Pulmonary artery endothelial cell (primary cell): ENCODE measurements around the gene KRTAP4-16. TPM values are rescaled to one million over a fixed set of nuclear protein-coding genes. Genes with fewer than 3 reads are reported as not detected.
"Not testable (repeated sequence)": the region's sequence is repeated elsewhere in the genome, so short reads cannot be mapped to it uniquely, and the experiment has no call there.

Experiments
- DNase-seq: peaks from one replicate; pipeline ENCODE4 v3.0.0-alpha.2; 2011; ENCODE audit warnings: low read depth, low spot score
- total RNA-seq: library from RNA; depleted of rRNA; stranded (reverse); fragments of >200 nt; gene quantifications from 2 replicates; pipeline ENCODE4 v1.2.3, GENCODE V29; 2014

KRTAP4-16 gene
- total RNA-seq, 1 donor from 2014 or later, result not detected

DNA sequence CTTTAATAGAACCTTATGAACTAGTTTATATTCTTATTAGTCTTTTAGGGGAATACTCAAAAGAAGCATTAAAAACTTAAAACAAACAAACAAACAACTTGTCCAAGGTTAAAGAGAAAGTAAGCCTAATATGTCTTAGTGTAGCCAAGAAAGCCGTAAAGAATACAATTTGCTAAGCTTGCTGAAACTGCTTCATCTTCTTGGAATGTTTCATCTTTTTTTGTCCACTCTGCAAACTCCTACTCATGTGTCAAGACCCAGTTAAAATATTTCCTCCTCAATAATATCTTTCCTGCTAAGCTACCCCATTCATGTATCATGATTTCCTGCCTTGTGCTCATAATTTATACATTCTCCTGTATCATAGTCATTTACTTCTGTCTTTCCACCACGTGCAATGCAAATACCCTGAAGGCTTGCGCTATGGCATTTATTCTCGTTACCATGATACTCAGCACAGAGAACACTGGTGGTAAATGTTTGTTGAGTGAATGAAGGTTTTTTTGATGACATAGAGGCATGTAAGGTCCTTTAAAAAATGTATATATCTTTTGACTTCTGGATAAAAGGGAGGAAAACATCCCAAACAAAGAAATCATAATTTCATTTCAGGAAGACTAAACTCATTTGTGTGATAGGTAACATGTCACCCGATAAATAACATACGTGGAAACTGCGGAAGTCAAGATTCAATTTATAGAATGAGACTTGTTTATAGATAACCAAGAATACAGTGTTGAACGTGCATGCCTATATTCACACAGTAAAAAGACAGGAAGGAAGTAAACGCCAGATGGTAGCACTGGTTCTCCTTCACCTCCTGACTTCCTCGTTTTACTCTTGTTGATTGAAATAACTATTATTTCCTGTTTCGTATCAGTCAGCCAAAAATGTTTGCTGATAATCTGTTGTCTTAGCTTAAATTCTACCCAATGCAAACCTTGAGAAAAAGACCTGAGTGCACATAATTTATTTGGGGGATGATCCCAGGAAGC, 18.0 kb upstream of the KRTAP4-16 start:
- peak; percentile 4 for DNase-seq

DNA sequence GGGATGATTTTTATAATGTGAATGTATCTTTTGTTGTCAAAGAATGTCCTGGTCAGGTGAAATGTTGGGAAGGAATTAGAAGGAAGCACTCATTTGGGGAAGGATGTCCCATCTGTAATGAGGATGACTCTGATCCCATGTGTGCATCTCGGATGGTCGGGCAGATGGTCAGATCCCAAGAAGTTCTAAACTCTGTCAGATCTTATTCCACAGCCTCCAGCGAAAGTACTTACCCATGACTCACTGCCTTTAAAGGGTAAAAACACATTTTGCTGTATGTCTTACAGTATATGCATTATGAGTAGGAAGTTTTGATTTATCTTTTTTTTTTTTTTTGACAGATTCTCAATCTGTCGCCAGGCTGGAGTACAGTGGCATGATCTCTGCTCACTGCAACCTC, 16.7 kb upstream of the KRTAP4-16 start:
- no peak for DNase-seq

DNA sequence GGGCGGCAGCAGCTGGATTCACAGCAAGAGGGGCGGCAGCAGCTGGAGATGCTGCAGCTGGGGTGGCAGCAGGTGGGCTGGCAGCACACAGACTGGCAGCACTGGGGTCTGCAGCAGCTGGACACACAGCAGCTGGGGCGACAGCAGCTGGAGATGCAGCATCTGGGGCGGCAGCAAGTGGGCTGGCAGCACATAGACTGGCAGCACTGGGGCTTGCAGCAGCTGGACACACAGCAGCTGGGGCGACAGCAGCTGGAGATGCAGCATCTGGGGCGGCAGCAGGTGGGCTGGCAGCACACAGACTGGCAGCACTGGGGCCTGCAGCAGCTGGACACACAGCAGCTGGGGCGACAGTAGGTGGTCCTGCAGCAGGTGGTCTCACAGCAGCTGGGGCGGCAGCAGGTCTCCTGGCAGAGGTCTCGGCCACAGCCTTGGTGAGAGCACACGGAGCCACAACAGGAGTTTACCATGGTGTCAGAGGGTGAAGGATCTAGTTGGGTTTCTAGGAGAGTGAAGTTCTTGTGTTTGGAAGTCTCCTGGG, 15.9 kb upstream of the KRTAP4-16 start, which contains the start of gene KRTAP4-11:
TSS of gene KRTAP4-11 (minus strand) at position 528 of the 541 bp plus-strand sequence. CDS start at position 470, 58 bp downstream.
- DNase-seq, result not testable (repeated sequence)

DNA sequence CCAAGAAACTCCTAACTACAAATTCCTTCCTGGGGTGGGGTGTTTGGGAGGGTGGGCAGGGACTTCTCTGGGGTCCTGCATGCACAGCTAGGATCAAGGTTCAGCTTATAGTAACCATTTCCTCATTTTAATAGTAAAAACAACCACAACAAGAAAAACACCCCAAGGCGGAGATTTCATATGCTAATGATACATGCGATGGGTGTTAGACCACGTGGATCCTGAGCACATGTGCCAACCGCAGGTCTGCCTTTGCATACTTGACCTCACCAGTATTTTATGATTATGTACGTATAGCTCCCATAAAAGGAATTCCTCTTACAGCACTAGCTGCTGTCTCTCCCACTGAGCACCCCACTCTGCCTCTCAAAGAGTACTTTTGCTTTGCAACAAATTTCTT, 14.3 kb upstream of the KRTAP4-16 start:
- DNase-seq, result no peak

DNA sequence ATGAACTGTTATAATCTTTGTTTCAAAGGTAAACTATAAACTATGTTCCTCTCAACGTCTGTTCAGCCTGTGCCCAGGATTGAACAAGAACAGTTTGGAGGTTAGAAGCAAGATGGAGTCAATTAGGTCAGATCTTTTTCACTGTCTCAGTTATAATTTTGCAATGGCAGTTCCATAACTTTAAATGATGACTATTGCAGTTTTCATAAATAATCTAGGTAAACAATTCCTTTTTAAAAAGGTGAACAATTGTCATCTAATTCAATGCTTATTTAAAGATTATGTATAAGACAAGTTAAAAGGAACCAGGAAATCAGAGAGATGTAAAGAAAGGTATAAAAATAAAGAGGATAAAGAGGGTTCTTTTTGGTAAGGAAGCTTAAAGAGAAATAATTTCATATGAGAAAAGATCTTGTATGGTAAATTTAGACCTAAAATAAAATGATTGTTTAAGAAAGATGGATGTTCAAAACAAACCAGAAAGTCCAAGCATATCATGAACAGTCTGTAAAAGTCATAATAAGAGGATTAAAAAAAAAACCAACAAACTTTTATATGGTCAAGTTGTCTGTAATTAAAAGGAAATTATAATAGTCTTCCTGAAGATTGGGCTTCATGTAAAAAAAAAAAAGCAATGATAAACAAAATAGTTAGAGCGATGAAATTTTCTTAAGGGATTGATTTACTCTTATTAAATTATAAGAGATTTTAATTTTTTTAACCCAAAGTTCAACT, 9.3 kb upstream of the KRTAP4-16 start:
- no peak for DNase-seq

DNA sequence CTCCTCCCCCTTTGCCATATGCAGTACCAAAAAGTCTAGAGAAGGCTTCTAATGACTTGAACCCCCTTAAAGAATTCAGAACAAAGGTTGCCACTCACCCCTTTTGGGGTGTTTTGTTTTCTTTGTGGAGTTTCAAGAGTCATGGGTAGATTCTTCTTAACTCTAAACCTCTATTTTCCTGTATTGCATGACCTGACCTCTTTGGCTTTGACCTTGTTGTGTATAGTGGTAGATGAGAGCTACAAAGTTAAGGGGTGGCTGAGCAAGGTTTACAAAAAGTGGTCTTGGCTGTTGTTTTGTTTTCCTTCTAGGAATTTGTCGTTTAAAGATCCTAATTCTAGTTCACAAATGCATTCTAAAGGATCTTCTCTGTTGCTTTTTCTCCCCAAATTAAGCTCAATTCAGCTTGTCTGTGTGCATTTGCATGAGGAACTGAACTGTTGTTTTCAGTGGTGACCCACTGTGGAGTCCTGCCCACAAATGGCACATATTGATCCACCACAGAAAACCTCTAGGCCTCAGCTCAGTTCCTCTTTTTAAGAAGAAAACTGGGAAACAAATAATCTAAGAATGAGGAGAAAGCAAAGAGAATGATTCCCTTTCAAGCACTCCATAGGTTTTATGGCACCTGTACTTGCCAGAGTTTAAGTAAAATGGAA, 6.8 kb upstream of the KRTAP4-16 start:
- not testable (repeated sequence) for DNase-seq

GRCh38 chr17:41107941-41108450, 6.0 kb upstream of the KRTAP4-16 start:
- DNase-seq, result no peak

- not testable (repeated sequence) for DNase-seq
Observed at GRCh38 chr17:41105347-41105746, 3.3 kb upstream of the KRTAP4-16 start, which contains the start of gene KRTAP4-9. Gene KRTAP4-9, plus strand, starts transcription at chr17:41105389. Its CDS starts 0 bp downstream, at chr17:41105389.

DNA sequence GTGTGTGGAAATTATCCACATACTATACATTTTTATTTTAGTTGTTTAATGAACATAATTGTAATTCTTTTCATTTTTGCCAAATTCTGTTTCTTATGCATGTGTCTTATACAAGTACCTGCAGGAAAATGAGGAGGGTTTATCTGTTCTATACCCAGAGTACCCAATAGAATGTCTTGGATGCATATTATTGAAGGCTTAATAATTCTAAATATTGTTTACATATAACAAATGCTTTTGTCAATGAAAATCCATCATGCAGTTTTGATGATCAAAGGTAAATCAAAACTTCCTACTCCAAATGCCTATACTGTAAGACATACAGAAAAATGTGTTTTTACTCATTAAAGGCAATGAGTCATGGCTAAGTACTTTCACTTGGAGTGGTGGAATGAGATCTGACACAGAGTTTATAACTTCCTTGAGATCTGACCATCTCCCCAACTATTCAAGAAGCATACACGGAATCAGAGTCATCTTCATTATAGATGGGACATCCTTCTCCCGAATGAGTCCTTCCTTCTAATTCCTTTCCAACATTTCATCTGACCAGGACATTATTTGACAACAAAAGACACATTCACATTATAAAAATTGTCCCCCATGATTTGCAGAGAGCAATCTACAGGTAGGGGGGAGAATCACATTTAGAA, 2.5 kb upstream of the KRTAP4-16 start:
- not testable (repeated sequence) for DNase-seq

DNA sequence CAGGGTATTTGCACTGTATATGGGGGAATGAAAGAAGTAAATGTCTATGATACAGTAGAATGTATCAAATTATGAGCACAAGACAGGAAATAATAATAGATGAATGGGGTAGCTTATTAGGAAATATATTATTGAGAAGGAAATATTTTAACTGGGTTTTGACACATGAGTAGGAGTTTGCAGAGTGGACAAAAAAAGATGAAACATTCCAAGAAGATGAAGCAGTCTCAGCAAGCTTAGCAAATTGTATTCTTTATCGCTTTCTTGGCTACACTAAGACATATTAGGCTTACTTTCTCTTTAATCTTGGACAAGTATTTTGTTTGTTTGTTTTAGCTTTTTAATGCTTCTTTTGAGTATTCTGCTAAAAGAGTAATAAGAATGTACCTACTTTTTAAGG, 1.9 kb upstream of the KRTAP4-16 start:
- no peak for DNase-seq

DNA sequence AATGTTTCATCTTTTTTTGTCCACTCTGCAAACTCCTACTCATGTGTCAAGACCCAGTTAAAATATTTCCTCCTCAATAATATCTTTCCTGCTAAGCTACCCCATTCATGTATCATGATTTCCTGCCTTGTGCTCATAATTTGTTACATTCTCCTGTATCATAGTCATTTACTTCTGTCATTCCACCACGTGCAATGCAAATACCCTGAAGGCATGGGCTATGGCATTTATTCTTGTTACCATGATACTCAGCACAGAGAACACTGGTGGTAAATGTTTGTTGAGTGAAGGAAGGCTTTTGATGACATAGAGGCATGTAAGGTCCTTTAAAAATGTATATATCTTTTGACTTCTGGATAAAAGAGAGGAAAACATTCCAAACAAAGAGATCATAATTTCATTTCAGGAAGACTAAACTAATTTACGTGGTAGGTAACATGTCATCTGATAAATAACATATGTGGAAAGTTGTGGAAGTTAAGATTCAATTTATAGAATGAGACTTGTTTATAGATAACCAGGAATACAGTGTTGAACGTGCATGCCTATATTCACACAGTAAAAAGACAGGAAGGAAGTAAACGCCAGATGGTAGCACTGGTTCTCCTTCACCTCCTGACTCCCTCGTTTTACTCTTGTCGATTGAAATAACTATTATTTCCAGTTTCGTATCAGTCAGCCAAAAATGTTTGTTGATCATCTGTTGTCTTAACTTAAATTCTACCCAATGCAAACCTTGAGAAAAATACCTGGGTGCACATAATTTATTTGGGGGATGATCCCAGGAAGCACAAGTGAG, 2.1 kb downstream of the KRTAP4-16 start:
- DNase-seq, result peak; percentile 5

- no peak for DNase-seq
Observed at GRCh38 chr17:41098481-41098880, 3.5 kb downstream of the KRTAP4-16 start.

GRCh38 chr17:41098042-41098441, 4.0 kb downstream of the KRTAP4-16 start, which contains the start of gene KRTAP4-8:
Gene KRTAP4-8, minus strand, starts transcription at chr17:41098142. Its CDS starts 58 bp downstream, at chr17:41098084.
- DNase-seq, result no peak

GRCh38 chr17:41096055-41096454, 6.0 kb downstream of the KRTAP4-16 start:
- DNase-seq, result no peak

DNA sequence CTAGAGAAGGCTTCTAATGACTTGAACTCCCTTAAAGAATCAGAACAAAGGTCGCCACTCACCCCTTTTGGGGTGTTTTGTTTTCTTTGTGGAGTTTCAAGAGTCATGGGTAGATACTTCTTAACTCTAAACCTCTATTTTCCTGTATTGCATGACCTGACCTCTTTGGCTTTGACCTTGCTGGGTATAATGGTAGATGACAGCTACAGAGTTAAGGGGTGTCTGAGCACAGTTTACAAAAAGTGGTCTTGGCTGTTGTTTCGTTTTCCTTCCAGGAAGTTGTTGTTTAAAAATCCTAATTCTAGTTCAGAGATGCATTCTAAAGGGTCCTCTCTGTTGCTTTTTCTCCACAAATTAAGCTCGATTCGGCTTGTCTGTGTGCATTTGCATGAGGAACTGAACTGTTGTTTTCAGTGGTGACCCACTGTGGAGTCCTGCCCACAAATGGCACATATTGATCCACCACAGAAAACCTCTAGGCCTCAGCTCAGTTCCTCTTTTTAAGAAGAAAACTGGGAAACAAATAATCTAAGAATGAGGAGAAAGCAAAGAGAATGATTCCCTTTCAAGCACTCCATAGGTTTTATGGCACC, 13.2 kb downstream of the KRTAP4-16 start:
- DNase-seq, result not testable (repeated sequence)

DNA sequence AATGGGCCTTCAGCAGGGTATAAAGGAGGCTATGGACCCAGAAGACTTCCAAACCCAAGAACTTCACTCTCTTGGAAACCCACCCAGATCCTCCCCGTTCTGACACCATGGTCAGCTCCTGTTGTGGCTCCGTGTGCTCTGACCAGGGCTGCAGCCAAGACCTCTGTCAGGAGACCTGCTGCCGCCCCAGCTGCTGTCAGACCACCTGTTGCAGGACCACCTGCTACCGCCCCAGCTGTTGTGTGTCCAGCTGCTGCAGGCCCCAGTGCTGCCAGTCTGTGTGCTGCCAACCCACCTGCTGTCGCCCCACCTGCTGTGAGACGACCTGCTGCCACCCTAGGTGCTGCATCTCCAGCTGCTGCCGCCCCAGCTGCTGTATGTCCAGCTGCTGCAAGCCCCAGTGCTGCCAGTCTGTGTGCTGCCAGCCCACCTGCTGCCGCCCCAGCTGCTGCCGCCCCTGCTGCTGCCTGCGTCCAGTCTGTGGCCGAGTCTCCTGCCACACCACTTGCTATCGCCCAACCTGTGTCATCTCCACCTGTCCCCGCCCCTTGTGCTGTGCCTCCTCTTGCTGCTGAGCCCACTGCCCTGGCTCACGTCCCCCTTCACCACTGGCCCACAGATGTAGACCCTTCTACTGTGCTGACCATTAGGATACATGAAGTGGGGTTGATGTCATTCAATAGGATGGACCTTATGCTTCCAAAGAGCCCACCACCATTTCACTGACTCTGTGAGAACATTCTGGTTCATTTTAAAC, 17.7 kb downstream of the KRTAP4-16 start, which contains the start of gene KRTAP4-7:
TSS of gene KRTAP4-7 (plus strand) at position 51 of the 757 bp plus-strand sequence. CDS start at position 108, 57 bp downstream.
- not testable (repeated sequence) for DNase-seq

DNA sequence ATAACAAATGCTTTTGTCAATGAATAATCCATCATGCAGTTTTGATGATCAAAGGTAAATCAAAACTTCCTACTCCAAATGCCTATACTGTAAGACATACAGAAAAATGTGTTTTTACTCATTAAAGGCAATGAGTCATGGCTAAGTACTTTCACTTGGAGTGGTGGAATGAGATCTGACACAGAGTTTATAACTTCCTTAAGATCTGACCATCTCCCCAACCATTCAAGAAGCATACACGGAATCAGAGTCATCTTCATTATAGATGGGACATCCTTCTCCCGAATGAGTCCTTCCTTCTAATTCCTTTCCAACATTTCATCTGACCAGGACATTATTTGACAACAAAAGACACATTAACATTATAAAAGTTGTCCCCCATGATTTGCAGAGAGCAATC, 18.6 kb downstream of the KRTAP4-16 start:
- not testable (repeated sequence) for DNase-seq

GRCh38 chr17:41082626-41083025, 19.4 kb downstream of the KRTAP4-16 start:
- DNase-seq, result no peak
